HG03457 (cell line): Measurements from ENCODE around the gene PFKP.
A peak's percentile ranks its signal among the peaks of the same experiment; 100 is the strongest.
"Not testable (repeated sequence)": the region's sequence is repeated elsewhere in the genome, so short reads cannot be mapped to it uniquely, and the experiment has no call there.

Source experiments
- ATAC-seq: cut with Tn5 transposase; IDR thresholded peaks from one replicate; pipeline ENCODE4 v1.9.1; 2021; ENCODE audit warnings: moderate number of reproducible peaks; ENCODE audit not compliant: unreplicated experiment

The PFKP gene

DNA sequence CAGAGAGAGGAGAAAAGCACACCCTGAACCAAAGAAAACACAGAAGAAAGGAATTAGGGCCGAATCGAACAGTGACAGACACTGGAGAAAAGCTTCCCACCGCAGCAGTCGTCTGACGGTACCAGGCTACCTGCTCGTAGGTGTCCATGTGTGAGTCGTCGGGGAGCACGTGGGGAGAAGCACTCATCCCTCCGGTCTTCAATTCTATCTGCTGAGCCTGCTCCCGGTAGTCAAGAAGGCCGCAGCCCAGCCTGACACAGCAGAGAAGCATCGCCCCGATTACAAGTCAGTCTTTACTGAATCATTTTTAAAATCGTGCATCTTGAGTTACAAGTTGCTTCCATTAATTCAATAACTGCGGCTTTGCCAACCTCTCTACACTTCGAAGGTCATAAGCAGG, 80.7 kb downstream of the PFKP start:
- ATAC-seq = no peak

DNA sequence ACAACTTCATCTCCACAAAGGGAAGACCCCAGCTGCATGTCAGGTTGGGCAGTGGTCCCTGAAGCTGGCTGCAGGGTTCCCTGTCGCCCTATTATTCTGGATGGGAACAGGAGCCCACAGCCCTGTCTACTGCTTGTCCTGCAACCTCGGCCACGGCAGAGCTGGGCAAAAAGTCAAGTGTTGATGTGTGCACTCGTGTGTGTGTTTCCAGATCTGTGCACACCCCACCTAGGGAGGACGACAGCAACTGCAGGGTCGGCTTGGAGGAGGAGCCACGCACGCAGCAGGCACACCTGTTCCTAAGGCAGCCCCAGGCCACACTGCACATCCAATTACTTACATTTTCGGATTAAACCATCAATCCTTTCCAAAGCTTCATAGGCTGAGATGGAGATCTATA, 81.6 kb downstream of the PFKP start:
- no peak for ATAC-seq

DNA sequence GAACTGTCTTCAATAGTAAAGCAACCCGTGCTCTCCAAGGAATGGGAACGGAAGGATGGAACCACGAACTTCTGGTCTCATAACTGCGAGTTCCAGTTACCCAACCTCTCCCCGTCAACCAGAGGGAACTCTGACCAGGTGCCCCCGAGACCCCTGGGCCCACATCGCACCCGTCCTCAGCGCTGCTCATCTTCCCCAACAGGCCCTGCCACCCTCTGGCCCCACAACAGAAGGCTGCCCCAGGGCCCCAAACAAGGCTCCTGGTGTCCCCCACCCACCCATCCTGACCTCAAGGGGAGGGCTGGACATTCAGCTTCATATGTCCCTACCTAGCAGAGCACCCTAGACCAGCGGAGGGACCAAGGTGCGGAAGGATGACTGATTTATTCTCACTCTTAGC, 82.6 kb downstream of the PFKP start:
- ATAC-seq = no peak

DNA sequence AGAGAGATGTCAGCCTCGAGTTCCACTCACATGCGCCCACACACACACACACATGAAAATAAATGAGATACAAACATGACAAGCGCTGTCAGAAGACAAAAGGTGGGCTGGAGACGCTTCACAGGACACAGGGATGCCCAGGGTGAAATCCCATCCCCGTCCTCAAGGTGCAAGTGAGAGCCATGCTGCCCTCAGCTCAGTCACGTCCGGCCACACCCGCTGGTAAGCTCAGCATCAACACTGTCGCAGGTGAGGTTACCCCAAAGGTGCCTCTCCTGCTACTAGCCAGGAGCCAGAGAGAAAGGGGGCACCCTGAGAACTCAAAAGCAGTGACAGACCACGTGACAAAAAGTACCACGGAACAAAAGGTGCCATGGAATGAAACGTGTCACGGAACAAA, 83.0 kb downstream of the PFKP start:
- no peak for ATAC-seq

DNA sequence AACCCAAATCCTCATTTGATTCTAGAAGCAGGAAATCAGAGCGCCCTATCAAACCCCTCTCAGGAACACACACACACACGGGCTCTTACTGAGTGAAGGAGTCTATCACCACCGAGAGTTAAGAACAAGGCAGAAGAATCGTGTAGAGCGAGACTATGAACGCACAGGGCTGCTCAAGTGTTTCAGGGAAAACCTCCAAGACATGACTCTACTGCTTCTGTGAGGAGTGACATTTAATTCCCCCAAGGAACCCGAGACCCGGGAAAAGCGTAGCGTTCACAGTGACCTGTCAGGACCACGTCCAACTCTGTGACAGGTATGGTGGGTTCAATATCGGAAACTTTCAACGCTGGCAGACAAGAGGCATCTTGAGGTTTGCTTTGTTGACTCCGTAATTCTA, 83.6 kb downstream of the PFKP start:
- no peak for ATAC-seq

DNA sequence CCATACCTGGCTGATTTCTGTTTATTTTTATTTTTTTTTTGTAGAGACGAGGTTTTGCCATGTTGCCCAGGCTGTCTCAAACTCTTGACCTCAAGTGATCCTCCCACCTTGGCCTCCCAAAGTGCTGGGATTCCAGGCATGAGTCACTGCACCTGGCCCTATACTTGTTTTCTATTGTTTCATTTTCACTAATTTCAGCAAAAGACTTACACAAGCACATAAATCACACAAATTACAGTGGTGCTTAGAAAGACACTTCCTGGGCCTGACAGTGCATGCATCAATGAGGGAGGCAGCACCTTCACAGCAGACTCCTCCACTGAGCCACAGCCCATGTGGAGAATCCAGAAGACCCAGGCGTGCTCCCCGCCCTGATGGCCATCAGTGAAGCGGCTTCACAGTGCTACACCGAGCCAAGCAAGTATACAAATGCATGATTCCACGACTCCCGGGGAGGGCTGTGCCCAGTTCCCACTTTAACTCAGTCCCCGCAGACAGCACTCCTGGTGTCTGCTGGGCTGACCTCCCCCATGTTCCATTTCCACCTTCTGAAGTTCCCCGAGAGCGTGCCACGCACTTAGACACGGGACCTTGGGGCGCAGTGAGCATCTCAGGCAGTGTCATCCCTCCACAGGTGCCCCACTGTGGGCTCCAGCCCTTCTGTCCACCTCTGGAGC, 84.7 kb downstream of the PFKP start:
- no peak for ATAC-seq

DNA sequence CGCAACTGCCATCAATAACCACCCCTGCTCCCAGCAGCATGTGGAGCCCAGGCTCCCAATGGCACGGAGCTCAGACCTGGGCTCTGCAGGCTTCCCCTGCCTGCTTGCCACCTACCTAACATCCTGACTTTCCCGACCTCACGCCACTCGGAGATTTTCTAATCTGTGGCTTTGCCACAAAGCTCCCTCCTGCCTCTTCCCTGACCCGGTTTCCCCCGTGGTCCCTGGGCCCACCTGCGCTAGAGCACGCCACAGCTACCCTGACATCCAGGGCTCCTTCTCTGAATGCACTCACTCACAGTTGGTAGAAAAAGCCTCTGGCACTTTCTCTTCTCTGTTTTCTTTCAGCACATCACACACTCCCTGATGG, 85.2 kb downstream of the PFKP start:
- ATAC-seq = no peak

DNA sequence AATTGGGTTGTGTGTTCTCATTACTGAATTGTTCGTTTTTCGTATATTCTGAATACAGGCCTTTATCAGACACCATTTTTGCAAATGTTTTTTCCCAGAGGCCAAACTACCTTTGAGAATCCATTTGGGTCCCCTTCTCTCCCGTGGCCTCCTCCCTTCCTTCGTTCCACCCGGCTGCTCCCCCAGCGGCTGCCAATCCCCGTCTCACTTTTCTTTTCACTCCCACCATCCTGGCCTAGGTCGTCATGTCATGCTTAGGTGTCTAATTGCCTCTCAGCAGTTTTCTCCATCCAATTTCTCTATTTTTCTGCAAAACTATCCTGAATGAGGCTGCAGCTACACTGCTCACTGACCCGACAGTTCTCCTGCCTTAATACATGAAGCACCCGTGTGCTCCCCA, 87.3 kb downstream of the PFKP start:
- no peak for ATAC-seq

DNA sequence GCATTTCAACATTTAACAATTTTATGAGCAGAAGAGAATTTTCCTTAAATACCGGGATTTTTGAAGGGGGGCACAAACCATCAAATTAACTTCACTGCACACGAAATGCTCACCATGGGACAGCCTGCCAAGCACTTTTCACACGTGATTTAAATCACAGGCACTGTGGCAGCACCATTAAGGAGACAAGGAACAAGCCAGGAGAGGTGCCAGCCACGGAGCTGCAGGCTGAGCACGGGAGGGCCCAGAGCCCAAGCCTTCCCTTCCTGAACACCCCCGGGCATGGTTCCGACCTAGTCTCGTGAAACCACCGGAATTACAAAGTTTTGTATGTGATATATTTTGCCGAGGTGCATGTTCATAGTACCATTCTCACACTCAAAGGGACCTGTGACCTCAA, 91.8 kb downstream of the PFKP start:
- no peak for ATAC-seq

DNA sequence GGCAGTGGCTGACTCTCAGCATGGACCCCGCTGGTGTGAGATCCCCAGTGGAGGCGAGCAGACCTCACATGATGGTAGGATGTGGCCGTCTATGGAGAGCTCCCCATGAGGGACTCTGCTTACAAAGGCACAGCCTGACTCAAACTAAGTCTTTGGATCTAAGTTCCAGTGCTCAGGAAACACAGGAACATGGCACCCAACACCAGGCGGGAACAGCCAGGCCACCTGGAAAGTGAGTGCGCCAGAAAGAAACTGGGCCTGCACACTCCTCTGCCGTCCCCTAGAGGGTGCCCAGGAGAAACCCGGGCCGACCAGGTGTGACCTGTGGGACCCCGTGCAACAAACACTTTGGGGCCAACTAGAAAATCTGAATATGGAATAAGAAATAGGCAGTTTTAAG, 95.2 kb downstream of the PFKP start:
- no peak for ATAC-seq

DNA sequence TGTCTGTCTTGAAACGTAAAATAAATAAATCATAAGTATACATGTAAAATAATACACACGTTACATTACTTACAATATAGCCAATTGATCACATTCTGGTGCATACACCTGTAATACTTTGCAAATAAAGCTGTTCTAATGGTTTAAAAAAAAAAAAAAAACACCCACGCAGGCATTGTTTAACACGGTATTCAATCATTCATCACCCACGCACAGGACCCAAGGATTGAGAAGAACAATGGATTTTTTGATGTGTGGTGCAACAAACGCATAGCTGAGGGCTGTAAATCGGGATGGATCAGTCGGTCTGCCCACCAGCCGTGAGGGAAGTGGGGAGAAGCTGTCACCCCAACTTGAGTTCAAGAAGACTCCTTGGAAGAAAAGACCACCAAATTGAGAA, 96.5 kb downstream of the PFKP start:
- no peak for ATAC-seq

DNA sequence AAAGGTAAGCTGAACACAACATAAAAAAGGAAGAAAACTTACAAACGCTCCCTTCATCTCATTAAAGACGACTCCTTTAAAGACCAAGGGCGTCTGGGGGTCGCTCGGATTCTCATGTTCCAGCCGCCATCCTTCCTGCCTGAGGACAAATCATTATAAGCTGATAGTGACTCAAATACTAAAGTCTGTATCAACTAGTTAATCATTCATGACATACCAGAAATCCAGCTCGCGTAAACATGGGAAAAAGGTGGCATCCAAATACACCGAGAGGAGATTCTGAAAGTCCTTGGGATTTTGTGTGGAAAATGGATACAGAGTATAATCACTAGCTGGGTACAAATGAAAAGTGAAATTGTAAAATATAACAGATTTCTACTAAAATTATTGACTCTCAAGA, 97.8 kb downstream of the PFKP start:
- ATAC-seq = no peak

DNA sequence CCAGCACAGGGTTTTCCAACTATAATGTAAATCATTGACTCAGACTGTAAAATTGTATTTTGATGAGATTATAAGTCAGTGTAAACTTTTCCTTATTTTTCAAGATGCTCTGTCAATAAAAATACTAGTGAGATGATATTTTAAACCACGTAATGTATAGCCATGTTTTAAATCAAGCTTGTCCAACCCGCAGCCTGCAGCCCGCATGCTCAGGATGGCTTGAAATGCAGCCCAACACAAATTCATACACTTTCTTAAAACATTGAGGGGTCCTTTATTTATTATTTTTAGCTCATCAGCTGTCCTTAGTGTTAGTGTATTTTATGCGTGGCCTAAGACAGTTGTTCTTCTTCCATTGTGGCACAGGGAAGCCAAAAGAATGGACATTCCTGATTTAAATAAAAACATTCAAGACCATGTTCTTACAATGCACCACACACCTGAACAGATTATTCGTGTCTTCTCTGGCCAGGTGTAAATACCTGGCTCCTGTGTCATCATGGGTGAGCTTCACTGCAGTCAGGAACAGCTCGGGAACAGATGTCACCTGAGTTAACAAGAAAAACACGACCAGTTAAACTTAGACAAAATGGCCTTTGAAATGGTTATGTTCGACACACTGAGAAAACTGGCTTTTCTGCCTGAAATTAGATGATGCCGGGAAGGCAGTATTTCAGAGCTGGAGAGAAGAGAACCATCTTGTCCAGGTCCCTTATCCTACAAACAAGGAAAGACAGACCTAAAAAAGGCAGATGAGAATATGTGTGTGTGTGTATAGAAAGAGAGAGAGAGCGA, 99.3 kb downstream of the PFKP start:
- no peak for ATAC-seq

DNA sequence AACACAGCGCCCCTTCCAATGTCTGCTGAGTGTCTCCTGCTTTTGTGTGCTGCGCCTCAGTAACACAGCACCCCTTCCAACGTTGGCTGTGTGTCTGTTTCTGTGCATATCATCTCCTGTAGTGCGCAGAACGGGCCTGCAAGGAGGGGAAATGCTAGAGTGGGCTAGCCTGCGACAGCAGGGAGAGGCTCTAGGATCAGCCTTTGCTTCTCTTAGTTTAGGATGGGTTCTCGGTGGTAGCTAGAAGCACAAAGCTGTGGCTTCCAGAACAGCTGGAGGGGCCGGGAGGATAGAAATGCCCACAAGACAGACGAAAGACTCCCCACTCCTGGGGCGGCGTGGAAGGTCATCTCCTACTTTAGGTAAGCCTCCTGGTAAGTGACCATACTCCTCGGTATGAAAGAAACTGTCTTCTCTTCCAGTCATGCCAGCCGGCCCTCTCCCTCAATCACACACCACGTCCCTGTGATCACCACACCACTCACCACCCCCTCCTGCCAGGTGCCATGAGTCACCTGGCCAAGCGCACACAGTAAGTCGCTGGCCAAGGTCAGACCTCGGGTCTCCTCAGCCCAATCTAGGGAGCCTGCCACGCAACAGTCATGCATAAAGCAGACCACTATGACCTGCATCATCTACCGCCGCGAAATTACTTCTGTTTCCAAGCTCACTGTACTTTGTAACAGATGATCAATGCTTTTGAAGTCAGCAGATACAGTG, 100.4 kb downstream of the PFKP start:
- ATAC-seq = no peak

DNA sequence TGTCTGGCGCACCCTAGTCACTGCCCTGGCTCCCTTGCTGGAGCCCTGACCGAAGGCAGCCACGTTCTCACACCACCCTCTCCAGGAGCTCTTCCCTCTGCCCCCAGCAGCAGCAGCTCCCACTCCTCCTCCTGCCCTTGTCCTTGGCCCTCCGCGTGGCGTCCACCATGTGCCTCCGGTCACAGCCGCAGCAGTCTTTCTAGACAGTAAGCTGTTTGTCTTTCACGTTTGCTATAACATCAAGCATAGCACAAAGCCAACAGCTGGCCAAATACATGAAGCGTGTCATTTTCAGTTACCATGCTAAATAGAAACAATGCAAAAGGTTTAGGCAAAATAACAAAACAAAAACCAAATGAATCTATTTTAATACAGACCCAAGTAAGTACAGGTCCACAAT, 101.9 kb downstream of the PFKP start:
- ATAC-seq = no peak

DNA sequence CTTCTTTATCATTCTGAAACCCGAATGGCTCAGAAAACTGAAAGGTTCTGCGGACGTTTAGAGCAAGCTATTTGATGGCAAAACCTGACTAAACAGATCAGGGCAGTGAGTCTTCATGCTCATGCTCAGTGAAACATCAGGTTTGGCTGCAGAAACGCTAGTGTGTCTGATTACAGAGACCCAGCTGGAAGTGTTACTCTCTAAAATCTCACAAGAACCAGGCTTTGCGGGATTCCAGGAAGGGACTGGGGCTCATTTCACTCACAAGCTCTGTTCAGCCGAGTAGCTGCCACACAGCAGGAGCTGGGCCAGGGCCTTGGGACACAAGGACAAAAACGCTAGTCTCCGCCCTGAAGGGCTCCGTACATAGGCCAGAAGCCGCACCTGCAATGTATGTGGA, 102.3 kb downstream of the PFKP start:
- ATAC-seq = no peak

DNA sequence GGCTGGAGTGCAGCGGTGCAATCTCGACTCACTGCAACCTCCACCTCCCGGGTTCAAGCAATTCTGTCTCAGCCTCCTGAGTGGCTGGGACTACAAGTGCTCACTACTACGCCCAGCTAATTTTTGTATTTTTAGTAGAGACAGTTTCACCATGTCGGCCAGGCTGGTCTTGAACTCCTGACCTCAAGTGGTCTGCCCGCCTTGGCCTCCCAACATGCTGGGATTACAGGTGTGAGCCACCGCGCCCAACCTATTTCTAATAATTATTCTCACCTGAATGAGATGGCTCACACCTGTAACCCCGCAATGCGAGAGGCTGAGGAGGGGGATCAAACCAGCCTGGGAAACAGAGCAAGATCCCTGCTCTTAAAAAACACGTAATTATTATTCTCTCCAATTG, 104.1 kb downstream of the PFKP start:
- not testable (repeated sequence) for ATAC-seq

DNA sequence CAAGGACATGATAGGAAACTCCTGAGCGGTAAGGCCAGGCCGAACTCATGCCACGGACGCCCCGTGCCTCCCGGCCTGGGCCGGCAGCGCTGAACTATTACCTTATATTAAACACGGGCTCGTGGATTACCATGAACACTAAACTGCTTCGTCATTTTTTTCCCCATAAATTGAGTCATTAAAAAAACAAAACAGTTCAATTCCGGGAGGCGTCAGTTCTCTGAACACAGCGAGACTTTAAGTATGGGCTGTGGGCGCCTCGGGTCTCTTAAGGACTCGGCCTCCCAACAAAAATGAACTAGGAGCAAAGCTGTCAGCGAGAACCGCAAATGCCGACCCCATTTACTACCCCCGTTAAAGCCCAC, 104.7 kb downstream of the PFKP start:
- ATAC-seq = no peak

DNA sequence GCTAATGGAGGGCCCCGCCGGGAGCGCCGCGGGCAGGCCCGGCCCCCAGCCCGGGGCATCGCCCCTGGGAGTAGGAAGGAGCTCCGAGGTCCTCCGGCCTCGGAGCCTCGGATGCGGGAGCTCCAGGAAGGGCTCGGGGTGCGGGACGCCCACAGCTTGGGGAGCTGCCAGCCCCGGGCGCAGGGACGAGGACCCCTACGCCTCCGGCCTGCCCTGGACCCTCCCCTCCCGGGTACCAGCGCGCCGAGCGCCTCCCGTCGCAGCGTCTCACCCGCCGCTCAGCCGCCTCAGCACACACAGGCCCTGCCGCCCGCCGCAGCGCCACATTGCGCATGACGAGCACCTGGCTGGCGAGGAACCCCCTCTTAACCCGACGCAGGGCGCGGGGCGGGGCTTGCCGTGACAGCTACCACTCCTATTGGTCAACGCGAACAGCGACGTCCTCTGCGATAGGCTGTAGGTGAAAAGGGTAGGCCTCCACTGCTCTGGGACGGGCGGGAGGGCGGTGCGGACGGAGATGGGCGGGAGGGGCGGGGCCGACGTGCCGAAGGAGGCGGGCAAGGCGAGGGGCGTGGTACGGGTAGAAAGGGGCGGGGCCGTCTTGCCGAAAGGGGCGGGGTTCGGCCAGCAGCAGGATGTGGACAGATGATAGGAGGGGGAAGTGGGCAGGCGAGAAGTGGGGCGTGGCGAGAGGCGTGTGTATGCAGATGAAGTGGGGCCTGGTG, 105.3 kb downstream of the PFKP start, which contains the start of gene PITRM1:
TSS of gene PITRM1 (minus strand) at position 337 of the 725 bp plus-strand sequence. CDS start at position 327, 10 bp downstream.
- ATAC-seq = peak; percentile 95

DNA sequence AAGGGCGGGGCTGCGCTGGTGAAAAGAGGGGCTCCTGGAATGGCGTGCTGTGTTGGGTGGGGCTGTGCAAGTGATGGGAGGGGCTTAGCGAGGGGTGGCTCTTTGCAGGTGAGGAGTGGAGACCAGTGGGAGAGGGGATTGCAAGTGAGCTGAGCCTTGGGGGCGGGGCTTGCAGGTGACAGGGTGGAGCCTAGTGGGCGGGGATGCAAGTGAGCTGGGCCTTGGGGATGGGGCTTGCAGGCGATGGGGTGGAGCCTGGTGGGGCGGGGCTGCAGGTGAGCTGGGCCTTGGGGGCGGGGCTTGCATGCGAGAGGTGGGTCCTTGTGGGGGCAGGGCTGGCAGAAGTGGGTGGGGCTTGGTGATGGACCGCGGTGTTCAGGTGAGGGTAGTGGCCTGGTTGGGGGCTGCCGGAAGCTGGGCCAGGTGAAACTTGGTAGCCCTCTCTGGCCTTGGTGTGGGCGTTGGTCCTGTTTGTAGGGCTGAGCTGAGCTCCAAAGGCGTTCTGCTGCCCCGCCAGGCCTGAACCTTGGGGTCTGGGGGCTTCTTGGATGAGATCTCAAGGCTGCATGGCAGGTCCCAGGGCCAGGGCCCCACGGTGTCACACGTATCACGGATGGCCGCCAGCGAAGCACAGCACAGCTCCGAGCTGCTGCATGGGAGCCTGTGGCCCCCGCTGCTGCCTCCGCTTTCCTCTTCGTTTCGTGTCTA, 106.0 kb downstream of the PFKP start:
- peak; percentile 19 for ATAC-seq

DNA sequence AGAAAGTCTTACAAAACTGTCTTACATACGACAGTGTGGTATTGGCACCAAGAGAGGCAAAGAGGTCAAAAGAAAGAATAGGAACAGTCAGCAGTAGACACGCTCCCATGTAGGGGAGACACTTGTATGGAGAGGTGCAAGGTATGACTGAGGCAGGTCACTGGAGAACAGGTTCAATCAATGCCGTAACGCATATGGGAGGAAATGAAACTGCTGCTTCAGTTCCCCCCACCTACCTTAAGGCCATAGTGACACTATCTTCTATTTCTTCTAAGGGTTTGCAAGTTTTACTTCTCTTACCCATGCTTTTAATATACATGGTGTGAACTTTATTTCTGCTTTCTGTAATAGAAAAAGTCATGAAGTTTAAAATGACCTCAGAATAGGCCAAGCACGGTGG, 110.7 kb downstream of the PFKP start:
- no peak for ATAC-seq
